GM20431 (cell line): ENCODE results near the gene CAPNS1.
"Not testable (repeated sequence)": the region's sequence is repeated elsewhere in the genome, so short reads cannot be mapped to it uniquely, and the experiment has no call there.

ENCODE experiments used
- in situ Hi-C: fragments of 300-500 bp; cut with MseI, MboI; formaldehyde crosslinking; loops from one replicate; pipeline ENCODE4 v1.15.0; 2020; ENCODE audit warnings: low sequenced_read_pairs; ENCODE audit not compliant: unreplicated experiment

Gene CAPNS1

DNA sequence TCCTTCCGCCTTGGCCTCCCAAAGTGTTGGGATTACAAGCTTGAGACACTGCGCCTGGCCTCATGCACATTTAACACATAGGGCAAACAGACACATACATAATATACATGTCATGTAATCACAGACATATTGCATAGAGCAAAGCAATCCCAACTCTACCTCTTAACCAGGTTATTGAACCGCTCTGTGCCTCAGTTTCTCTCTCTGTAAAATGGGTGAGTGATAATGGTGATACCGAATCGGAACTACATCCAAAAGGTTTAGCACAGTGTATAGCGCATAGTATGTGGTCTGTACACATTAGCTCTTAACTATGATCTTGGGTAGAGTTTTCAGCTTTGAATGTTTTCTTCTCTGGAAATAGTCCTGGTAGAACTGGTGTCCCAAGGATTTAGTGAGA lies 4.8 kb downstream of the CAPNS1 start:
- in situ Hi-C loops = no loop called here

DNA sequence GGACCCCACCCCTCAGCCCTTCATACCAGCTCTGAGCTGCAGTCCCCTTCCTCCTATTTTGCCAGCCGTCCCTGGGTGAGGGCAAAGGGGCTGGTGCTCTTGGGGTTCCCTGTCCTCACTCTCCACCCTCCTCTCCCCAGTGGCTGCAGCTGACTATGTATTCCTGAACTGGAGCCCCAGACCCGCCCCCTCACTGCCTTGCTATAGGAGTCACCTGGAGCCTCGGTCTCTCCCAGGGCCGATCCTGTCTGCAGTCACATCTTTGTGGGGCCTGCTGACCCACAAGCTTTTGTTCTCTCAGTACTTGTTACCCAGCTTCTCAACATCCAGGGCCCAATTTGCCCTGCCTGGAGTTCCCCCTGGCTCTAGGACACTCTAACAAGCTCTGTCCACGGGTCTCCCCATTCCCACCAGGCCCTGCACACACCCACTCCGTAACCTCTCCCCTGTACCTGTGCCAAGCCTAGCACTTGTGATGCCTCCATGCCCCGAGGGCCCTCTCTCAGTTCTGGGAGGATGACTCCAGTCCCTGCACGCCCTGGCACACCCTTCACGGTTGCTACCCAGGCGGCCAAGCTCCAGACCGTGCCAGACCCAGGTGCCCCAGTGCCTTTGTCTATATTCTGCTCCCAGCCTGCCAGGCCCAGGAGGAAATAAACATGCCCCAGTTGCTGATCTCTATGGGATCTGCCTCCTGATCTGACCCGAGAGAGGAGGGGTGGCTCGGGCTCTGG lies 10.0 kb downstream of the CAPNS1 start:
- in situ Hi-C loops = no loop called here

DNA sequence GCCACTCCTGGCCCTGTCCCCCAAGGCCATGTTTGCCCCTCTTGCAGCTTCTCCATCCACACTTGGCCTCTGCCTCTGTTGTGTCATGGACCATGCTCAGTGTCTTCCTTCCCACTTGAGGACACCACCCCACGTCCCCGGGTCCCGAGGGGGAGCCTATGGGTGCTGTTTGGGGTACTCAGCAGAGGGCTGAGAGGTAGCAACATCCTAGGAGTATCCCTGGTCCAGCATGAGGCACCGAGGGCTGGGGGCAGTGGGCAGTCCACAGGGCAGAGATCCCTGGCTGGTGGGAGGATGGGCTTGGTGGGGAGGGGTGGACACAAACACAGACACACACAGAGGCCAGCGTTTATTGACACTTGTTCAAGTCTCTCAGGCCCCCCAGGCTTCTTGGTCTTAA lies 10.7 kb downstream of the CAPNS1 start:
- in situ Hi-C loops = no loop called here

DNA sequence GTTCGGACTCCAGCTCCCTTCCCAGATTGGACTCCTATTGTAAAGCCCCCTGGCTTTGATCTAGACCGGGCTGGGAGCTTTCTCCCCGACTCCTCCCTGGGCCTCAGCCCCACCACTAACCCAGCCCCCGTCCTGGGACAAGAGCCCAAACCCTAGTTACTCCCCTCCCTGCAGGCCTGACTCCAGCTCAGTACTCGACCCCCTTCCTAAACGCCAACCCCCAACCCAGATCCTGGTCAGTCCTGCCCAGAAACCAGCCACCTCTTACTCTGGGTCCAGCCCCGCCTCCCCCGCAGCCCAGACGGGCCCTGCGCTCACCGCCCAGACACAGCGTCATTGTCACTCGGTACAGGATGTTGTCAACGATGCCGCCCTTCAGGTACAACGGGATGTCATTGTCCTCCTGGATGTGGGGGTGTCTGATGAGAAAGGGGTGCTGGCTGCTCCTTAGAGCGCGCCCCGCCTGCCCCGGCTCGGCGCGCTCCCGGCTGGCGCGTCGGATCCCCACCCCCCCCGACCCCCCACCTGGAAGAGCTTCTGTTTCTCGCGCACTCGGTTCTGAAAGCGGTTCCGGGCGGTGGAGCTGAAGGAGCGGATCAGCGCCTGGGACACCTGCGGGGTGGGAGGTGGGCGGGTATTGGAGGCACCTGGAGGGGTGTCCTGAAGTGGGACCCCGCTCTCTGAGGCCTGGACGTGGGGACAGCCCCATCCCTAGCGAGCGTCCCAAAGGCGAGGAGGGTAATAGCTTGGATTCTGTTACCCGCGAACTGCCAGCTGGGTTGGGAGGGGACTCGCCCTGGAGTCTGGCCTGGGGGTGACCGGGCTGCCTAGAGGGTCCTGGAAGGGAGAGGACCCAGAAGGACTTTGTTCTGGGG lies 11.5 kb downstream of the CAPNS1 start:
- in situ Hi-C loops = no loop called here

DNA sequence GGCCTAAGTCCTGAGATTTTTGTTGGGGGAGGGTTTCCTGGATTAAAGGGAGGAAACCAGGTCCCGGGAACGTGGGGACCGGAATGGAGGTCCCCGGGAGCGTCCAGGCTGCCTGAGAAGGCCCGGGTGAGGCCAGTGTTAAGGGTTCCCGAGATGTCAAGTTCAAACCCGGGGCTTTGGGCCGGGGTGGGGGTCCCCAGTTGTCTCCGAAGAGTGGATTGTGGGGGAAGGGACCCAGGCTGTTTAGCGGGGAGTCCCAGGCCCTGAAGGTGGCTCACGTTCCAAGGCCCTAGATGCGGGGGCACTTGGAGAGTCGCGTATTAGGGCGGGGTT lies 12.1 kb downstream of the CAPNS1 start:
- in situ Hi-C loops = no loop called here

DNA sequence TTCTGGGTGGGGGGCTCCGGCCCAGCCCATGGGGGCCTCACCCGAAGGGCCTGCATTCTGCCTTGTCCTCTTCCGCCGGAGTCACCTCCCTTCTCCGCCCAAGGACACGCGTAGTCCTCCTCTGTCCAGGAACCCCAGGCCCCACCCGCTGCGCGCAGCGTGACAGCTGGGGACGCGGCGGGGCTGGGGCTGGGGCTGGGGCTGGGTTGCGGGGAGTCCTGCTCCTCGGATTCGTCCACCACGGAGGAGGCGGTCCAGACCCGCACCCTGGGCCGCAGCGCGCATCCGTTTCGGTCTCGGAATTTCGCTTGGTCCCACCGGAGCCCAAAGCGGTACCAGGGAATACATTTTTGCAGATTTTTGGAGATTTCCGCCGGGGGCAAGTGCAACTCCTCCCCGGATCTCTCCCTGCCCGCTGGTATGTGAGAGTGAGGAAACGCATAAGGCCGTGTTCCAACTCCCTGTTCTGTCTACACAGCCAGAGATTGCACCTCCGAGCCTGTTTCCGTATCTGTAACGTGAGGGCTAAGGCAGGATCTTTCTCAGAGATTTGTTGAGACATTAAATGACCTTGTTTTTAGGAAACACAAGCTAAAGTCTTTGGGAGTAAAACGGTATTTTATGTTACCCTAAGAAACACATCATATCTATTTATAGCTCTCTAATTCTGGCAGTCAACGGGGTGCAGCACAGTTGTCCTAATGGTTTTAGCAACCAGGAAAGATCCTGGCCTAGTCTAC lies 12.7 kb downstream of the CAPNS1 start, which contains the start of gene COX7A1:
Gene COX7A1, minus strand, starts transcription at position 96 of the 740 bp plus-strand sequence. Its CDS starts 40 bp downstream, at position 56.
- in situ Hi-C loops = no loop called here

DNA sequence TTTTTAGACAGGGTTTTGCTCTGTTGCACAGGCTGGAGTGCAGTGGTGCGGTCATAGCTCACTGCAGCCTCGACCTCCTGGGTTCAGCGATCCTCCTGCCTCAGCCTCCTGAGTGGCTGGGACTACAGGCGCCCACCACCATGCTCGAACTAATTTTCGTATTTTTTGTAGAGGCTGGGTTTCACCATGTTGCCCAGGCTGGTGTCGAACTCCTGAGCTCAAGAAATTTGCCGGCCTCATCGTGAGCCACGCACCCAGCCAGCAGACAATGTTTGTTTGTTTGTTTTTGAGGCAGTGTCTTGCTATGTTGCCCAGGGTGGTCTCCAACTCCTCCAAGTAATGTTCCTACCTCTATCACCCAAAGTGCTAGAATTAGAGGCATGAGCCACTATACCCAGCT lies 13.3 kb downstream of the CAPNS1 start:
- in situ Hi-C loops = no loop called here

DNA sequence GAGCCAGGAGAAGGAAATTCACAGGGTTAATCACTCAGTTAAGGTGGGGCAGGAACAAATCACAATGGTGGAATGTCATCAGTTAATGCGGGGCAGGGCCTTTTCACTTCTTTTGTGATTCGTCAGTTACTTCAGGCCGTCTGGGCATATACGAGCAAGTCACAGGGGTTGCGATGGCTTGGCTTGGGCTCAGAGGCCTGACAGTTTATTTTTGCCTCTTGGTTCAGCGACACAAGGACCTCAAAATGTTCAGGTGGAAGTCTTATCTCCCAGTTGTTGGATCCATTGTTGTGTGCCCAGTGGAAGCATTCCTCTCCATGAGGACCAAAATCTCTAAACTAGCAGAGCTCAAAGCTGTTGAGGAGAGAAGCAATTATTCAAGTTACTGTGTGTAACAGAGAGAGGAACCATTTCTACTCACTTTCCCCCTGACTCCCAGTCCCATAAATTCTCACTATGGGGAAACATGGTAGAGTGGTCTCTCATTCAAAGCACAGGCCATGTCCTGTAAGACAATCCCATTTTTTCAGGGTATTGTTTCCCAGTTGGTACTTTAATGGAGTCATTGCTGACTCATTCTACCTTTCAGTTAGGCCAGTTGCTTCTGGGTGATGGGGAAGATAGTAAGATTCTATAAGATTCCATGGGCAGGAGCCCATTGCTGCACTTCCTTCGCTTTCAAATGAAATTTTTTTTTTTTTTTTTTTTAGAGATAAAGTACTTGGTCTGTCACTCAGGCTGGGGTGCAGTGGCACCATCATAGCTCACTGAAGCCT lies 21.1 kb downstream of the CAPNS1 start:
- in situ Hi-C loops = no loop called here

DNA sequence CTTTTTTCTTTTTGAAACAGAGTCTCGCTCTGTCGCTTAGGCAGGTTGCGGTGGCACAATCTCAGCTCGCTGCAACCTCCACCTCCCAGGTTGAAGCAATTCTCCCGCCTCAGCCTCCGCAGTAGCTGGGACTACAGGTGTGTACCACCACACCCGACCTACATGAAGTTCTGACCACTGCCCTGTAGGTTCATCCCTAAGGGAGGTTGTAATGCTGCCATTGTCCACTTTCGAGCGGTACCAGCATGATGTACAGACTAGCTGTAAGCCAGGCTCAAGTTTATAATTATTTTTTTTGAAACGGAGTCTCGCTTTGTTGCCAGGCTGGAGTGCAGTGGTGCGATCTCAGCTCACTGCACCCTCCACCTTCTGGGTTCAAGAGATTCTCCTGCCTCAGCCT lies 23.9 kb downstream of the CAPNS1 start:
- in situ Hi-C loops = no loop called here

DNA sequence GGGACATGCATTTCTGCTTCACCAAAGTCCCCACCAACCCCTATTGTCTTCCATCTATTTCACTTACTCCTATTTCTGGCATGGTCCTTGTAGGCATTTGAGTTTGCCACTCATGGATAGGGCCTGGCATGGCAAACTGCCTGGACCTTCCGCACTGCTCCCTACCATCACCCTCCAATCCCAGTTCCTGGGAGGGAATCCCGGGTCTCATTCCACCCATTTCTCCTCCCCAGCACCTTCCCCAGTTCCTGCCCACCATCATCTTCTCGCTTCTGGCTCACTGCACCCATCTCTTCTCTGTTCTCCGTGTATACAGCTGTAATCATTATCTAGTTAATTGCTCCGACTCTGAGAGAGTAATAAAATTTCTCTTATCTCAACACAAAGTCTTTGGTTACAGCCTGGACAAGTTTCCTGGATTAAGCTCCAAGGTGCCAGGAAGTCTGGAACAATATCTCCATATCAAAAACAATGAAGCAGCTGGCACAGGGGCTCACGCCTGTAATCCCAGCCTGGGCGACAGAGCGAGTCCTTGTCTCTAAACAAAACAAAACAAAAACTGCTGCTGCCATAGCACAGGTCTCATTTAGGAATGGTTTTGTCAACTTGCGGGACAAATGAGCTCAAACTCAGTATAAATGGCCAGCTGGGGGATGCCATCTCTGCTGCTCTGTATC lies 29.4 kb downstream of the CAPNS1 start:
- in situ Hi-C loops = no loop called here

DNA sequence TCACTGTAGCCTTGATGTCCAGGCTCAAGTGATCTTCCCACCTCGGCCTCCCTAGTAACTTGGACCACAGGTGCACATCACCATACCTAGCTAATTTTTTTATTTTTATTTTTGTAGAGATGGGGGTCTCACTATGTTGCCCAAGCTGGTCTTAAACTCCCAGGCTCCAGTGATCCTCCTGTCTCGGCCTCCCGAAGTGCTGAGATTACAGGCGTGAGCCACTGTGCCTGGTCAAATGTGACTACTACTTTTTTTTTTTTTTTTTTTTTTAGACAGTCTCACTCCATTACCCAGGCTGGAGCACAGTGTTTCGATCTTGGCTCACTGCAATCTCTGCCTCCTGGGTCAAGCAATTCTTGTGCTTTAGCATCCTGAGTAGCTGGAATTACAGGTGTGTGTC lies 33.0 kb downstream of the CAPNS1 start:
- in situ Hi-C loops = loop anchor here (10.0 kb wide), 1 partner anchor 48 kb away; no protein-coding TSS in a partner anchor

DNA sequence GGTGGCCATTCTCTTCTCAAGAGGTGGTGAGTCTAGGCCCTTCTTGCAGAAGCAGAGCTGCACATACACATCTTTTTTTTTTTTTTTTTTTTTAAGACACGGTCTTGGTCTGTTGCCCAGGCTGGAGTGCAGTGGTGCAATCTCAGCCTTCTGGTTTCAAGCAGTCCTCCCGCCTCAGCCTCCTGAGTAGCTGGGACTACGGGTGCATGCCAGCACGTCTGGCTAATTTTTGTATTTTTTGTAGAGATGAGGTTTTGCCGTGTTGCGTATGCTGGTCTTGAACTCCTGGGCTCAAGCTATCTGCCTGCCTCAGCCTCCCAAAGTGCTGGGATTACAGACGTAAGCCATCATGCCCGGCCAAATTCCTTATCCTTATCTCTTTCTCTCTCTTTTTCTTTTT lies 34.0 kb downstream of the CAPNS1 start:
- in situ Hi-C loops = loop anchor here (10.0 kb wide), 1 partner anchor 49 kb away; no protein-coding TSS in a partner anchor

DNA sequence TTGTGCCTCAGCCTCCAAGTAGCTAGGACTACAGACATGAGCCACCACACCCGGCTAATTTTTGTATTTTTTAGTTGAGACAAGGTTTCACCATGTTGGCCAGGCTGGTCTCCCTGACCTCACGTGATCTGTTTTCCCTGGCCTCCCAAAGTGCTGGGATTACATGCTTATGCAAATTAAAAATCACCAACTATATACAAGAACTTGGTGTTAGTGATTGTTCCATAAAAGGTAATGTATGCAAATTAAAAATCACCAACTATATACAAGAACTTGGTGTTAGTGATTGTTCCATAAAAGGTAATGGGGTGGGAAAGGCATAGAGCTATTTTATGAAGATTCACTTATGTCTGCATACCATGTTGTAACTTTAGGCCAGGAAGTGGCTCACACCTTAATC lies 39.2 kb downstream of the CAPNS1 start:
- in situ Hi-C loops = loop anchor here (10.0 kb wide), 1 partner anchor 54 kb away; no protein-coding TSS in a partner anchor

DNA sequence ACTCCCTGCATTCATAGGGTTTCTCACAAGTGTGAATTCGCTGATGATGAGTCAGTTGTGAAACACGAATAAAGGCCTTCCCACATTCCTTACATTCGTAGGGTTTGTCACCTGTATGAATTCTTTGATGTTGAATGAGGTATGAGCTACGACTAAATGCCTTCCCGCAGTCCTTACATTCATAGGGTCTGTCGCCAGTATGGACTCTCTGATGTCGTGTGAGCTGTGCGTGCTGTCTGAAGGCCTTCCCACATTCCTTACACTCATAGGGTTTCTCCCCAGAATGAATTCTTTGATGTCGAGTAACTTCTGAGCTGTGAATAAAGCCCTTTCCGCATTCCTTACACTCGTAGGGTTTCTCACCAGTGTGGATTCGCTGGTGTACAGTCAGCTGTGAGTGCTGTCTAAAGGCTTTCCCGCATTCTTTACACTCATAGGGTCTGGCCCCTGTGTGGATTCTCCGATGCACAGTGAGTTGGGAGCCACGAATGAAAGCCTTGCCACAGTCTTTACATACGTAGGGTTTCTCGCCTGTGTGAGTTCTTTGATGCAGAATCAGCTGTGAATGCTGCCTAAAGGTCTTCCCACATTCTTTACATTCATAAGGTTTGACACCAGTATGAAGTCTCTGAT lies 42.9 kb downstream of the CAPNS1 start:
- in situ Hi-C loops = no loop called here

DNA sequence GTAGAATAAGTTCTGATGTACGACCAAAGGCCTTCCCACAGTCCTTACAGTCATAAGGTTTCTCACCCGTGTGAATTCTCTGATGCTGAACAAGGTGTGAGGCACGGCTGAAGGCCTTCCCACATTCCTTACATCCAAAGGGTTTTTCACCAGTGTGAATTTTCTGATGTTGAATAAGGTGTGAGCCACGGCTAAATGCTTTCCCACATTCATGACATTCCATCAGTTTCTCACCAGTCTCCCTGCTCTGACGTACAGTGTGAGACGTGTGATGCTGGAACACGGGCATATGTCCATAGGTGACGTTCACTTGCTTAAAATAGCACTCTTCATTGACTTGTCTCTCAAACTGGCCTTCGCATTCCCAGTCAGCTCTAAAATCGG lies 43.4 kb downstream of the CAPNS1 start:
- in situ Hi-C loops = no loop called here

DNA sequence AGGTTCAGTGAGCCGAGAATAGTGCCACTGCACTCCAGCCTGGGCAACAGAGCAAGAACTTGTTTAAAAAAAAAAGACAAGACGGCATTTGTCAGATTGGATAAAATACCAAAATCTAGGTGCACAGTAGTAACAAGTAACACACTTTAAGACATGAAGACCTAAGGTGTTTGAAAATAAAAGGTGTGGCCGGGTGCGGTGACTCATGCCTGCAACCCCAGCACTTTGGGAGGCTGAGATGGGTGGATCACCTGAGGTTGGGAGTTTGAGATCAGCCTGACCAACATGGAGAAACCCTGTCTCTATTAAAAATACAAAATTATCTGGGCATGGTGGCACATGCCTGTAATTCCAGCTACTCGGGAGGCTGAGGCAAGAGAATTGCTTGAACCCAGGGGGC lies 46.9 kb downstream of the CAPNS1 start:
- in situ Hi-C loops = not testable (repeated sequence)

DNA sequence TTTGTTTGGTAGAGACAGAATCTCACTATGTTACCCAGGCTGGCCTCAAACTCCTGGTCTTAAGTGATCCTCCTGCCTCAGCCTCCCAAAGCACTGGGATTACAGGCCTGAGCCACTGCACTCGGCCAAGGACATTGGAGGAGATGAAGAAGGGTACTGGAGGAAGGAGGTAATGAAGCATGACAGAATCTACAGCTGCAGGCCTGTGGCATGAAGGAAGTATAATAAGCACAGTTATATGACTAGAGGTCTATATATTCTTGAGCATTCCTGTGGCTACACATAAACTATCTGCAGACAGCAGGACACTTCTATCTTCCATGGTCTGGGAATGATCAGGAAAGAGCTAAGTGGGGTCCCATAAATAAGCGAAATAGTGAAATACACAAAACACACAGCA lies 56.4 kb downstream of the CAPNS1 start:
- in situ Hi-C loops = no loop called here

DNA sequence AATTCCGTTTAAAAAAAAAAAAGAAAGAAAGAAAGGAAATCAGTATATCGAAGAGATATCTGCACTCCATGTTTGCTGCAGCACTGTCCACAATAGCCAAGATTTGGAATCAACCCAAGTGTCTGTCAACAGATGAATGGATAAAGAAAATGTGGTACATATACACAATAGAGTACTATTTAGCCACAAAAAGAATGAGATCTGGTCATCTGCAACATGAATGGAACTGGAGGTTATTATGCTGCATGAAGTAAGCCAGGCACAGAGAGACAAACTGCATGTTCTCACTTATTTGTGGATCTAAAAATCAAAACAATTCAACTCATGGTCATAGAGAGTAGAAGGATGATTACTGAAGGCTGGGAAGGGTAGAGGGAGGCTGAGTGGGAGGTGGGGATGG lies 58.3 kb downstream of the CAPNS1 start:
- in situ Hi-C loops = no loop called here
